ENCODE data around the gene ST6GALNAC2.

The ST6GALNAC2 gene

GRCh38 chr17:76578376-76578775 lies 7.3 kb downstream of the ST6GALNAC2 start:
- TF ChIP-seq, protein P1, sequence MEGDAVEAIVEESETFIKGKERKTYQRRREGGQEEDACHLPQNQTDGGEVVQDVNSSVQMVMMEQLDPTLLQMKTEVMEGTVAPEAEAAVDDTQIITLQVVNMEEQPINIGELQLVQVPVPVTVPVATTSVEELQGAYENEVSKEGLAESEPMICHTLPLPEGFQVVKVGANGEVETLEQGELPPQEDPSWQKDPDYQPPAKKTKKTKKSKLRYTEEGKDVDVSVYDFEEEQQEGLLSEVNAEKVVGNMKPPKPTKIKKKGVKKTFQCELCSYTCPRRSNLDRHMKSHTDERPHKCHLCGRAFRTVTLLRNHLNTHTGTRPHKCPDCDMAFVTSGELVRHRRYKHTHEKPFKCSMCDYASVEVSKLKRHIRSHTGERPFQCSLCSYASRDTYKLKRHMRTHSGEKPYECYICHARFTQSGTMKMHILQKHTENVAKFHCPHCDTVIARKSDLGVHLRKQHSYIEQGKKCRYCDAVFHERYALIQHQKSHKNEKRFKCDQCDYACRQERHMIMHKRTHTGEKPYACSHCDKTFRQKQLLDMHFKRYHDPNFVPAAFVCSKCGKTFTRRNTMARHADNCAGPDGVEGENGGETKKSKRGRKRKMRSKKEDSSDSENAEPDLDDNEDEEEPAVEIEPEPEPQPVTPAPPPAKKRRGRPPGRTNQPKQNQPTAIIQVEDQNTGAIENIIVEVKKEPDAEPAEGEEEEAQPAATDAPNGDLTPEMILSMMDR (IDR thresholded peaks at IDR 0.05; ENCODE audit: extremely low read depth, insufficient read depth, missing control alignments) = no peak
- no peak for DNase-seq (ENCODE audit: low spot score)
- in situ Hi-C loops (cut with MboI; ENCODE audit: low pct_unique_long_range_greater_than_20kb, low sequenced_read_pairs, unreplicated experiment) = no loop called here

- no peak for DNase-seq (ENCODE audit: low spot score)
- in situ Hi-C loops (cut with MboI; ENCODE audit: low pct_unique_long_range_greater_than_20kb, low sequenced_read_pairs, unreplicated experiment) = no loop called here
- TF ChIP-seq, protein P1 (IDR thresholded peaks at IDR 0.05; ENCODE audit: extremely low read depth, insufficient read depth, missing control alignments) = no peak
Observed at GRCh38 chr17:76577876-76578275, 7.8 kb downstream of the ST6GALNAC2 start.

GRCh38 chr17:76576189-76576588 lies 9.5 kb downstream of the ST6GALNAC2 start:
- TF ChIP-seq, protein P1 (IDR thresholded peaks at IDR 0.05; ENCODE audit: extremely low read depth, insufficient read depth, missing control alignments) = no peak
- DNase-seq (ENCODE audit: low spot score) = no peak
- in situ Hi-C loops (cut with MboI; ENCODE audit: low pct_unique_long_range_greater_than_20kb, low sequenced_read_pairs, unreplicated experiment) = no loop called here

DNA sequence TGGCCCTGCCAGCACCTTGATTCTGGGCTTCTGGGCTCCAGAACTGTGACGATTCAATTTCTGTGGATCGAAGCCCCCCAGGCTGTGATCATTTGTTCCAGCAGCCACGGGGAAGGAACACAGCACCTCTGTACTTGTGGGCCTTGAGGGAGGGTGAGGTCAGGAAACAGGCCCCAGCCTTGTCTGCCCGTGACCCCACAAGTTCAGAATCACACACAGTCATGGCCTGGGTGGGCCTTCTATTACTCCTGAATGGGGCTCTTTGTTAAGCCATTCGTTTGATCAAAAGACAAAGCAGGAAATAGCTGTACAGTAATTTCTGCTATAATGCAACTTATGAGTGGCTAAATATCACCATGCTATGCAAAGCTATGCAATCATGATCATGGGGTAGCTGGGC lies 10.1 kb downstream of the ST6GALNAC2 start:
- TF ChIP-seq, protein P1 (IDR thresholded peaks at IDR 0.05; ENCODE audit: extremely low read depth, insufficient read depth, missing control alignments) = no peak
- no peak for DNase-seq (ENCODE audit: low spot score)
- in situ Hi-C loops (cut with MboI; ENCODE audit: low pct_unique_long_range_greater_than_20kb, low sequenced_read_pairs, unreplicated experiment) = no loop called here

DNA sequence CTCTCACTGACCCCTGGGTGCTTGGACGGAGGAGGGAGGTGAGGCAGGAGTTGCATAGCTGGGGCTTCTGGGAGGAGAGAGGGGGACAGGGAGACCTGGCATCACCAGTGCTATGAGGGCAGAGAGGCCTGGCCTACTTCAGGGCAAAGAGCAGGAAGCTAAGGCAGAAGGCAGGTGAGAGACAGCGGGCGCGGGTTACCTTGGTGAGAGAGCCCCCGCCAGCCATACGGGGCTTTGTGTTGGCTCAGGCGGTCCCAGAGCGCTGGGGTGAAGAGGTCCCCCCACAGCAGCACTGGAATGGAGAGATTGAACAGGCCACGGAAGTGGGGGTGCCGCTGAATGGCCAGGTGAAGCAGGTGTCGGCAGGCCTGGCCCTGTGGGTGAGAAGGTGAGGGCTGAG lies 11.5 kb downstream of the ST6GALNAC2 start:
- TF ChIP-seq, protein P1 (IDR thresholded peaks at IDR 0.05; ENCODE audit: extremely low read depth, insufficient read depth, missing control alignments) = no peak
- DNase-seq (ENCODE audit: low spot score) = no peak
- in situ Hi-C loops (cut with MboI; ENCODE audit: low pct_unique_long_range_greater_than_20kb, low sequenced_read_pairs, unreplicated experiment) = no loop called here

- in situ Hi-C loops (cut with MboI; ENCODE audit: low pct_unique_long_range_greater_than_20kb, low sequenced_read_pairs, unreplicated experiment) = no loop called here
- TF ChIP-seq, protein P1 (IDR thresholded peaks at IDR 0.05; ENCODE audit: extremely low read depth, insufficient read depth, missing control alignments) = no peak
- DNase-seq (ENCODE audit: low spot score) = no peak
Observed at GRCh38 chr17:76573096-76573495, 12.6 kb downstream of the ST6GALNAC2 start.
